Right atrium auricular region (tissue), 2 donors: ENCODE results near the gene ZMIZ2. TPM values are rescaled to one million over a fixed set of nuclear protein-coding genes. Genes with fewer than 3 reads are reported as not detected.
"Not testable (repeated sequence)": the region's sequence is repeated elsewhere in the genome, so short reads cannot be mapped to it uniquely, and the experiment has no call there.

Source experiments
- DNase-seq: peaks from one replicate; pipeline ENCODE4 v3.0.0-alpha.2; 2019; ENCODE audit warnings: low spot score
- H3K27ac ChIP-seq, 2 donors: fragments of 200-600 bp; sonication (generic); 1 replicate in 1 of 2; 2 replicates in 1 of 2; pipeline ENCODE4 v1.5.1; 2016 to 2019
- H3K27me3 ChIP-seq, 2 donors: fragments of 200-600 bp; sonication (generic); one replicate each; pipeline versions ENCODE4 v1.5.1 to v1.6.0; 2017 to 2019
- H3K36me3 ChIP-seq: fragments of 200-600 bp; sonication (generic); one replicate; pipeline ENCODE4 v1.5.1; 2016
- H3K4me1 ChIP-seq, 2 donors: fragments of 200-600 bp; sonication (generic); one replicate each; pipeline versions ENCODE4 v1.5.1 to v1.6.0; 2017 to 2019
- H3K4me3 ChIP-seq, 2 donors: fragments of 200-600 bp; sonication (generic); 1 replicate in 1 of 2; 2 replicates in 1 of 2; pipeline ENCODE4 v1.5.1; 2017 to 2019; ENCODE audit warnings: mild to moderate bottlenecking in 1 of 2, moderate library complexity in 1 of 2
- H3K9me3 ChIP-seq, 2 donors: fragments of 200-600 bp; sonication (generic); one replicate each; pipeline ENCODE4 v1.5.1; 2019
- CTCF ChIP-seq, 2 donors: fragments of 200-600 bp; sonication (generic); IDR thresholded peaks; one replicate each; pipeline ENCODE4 v1.5.1; 2019; ENCODE audit warnings: antibody characterized with exemption in 2 of 2
- total RNA-seq, 2 donors: library from RNA; depleted of rRNA; stranded (reverse); fragments of >200 nt; gene quantifications; one replicate each; pipeline ENCODE4 v1.1.0, GENCODE V29; 2016

Gene ZMIZ2
- total RNA-seq, 2 donors from 2014 or later, result 14.1 to 21.3 TPM

DNA sequence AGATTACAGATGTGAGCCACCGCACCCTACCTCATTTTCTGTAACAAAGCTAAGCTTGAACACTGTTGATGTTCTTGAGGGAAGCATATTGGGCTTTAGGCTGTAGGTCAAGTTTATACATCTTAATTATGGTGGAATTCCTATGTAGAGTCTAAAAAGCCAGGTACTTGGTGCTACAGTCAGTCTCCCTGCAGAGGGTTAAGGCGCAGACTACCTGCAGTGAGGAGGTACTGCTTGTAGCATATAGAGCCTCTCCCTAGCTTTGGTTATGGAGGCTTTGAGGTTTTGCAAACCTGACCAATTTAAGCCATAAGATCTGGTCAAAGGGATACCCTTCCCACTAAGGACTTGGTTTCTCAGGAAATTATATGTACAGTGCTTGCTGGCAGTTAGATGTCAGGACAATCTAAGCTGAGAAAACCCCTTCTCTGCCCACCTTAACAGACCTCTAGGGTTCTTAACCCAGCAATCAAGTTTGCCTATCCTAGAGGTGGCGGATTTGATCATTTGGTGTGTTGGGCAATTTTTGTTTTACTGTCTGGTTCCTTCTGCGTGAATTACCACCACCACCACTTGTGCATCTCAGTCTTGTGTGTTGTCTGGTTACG is 53.9 kb downstream of the ZMIZ2 start:
- Histone ChIP-seq H3K36me3 (peaks cover 58% of the 10 kb centered on the region), H3K4me1 (peaks cover 0 to 16% of the 10 kb centered on the region in 2 donors), H3K27me3 (no peaks in the 10 kb centered on the region), H3K9me3 (no peaks in the 10 kb centered on the region), H3K27ac (no peak overlapping the region), H3K4me3 (no peak overlapping the region)
- no peak for TF ChIP-seq CTCF (IDR thresholded peaks at IDR 0.05)
- DNase-seq, result no peak

DNA sequence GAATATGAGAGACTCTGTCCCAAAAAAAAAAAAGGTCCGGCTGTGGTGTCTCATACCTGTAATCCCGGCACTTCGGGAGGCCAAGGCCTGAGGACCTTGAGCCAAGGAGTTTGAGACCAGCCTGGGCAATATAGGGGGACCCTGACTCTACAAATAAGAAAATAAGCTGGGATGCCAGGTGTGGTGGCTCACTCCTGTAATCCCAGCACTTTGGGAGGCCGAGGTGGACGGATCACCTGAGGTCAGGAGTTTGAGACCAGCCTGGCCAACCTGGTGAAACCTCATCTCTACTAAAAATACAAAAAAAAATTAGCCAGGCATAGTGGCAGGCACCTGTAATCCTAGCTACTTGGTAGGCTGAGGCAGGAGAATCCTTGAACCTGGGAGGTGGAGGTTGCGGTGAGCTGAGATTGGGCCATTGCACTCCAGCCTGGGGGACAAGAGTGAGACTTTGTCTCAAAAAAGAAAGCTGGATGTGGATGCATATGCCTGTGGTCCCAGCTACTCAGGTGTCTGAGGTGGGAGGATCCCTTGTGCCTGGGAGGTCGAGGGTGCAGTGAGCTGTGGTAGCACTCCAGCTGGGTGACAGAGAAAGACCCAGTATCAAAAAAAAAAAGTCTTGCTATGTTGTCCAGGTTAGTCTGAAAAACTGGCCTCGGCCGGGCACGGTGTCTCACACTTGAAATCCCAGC is 55.3 kb downstream of the ZMIZ2 start:
- H3K9me3 ChIP-seq, H3K27ac ChIP-seq, DNase-seq, H3K4me3 ChIP-seq, H3K4me1 ChIP-seq, H3K27me3 ChIP-seq: not testable (repeated sequence)
- peaks cover 58% of the 10 kb centered on the region for H3K36me3 ChIP-seq

- no peak for DNase-seq
- no peaks in the 10 kb centered on the region for H3K9me3 ChIP-seq
- TF ChIP-seq CTCF (IDR thresholded peaks at IDR 0.05), result no peak
- no peaks in the 10 kb centered on the region for H3K27me3 ChIP-seq
- H3K36me3 ChIP-seq, result peaks cover 42% of the 10 kb centered on the region
- H3K4me3 ChIP-seq, result no peak overlapping the region
- no peaks in the 10 kb centered on the region for H3K4me1 ChIP-seq
- H3K27ac ChIP-seq, result no peak overlapping the region
Measured at GRCh38 chr7:44805950-44806349, 57.3 kb downstream of the ZMIZ2 start.

DNA sequence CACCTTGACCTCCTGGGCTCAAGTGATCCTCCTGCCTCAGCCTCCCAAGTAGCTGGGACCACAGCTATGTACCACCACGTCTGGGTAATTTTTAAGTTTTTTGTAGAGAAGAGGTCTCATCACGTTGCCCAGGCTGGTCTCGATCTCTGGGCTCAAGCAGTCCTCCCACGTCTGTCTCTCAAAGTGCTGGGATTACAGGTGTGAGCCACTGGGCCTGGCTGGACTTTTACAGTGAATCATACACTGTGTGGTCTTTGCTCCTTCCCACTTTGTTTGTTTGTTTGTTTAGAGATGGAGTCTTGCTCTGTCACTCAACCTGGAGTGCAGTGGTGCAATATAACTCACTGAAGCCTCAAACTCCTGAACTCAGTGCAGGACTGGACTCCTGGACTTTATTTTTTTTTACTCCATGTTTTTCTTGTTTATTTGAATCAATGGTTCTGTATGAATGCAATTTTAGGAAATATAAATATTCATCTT is 60.3 kb downstream of the ZMIZ2 start:
- Histone ChIP-seq H3K9me3 (no peaks in the 10 kb centered on the region), H3K27me3 (no peaks in the 10 kb centered on the region), H3K36me3 (peaks cover 12% of the 10 kb centered on the region), H3K4me1 (no peaks in the 10 kb centered on the region), H3K27ac (no peak overlapping the region), H3K4me3 (no peak overlapping the region)
- no peak for DNase-seq
- no peak for TF ChIP-seq CTCF (IDR thresholded peaks at IDR 0.05)

- no peaks in the 10 kb centered on the region for H3K36me3 ChIP-seq
Measured at GRCh38 chr7:44811093-44811492, 62.4 kb downstream of the ZMIZ2 start.

More at GRCh38 chr7:44811093-44811492, 62.4 kb downstream of the ZMIZ2 start:
- DNase-seq, result no peak
- no peaks in the 10 kb centered on the region for H3K4me1 ChIP-seq
- no peak for TF ChIP-seq CTCF (IDR thresholded peaks at IDR 0.05)
- H3K27ac ChIP-seq, result no peak overlapping the region
- H3K4me3 ChIP-seq, result no peak overlapping the region
- no peaks in the 10 kb centered on the region for H3K27me3 ChIP-seq
- H3K9me3 ChIP-seq, result no peaks in the 10 kb centered on the region
